H1 (cell line): ENCODE measurements around the gene GSAP. TPM values are rescaled to one million over a fixed set of nuclear protein-coding genes. Genes with fewer than 3 reads are reported as not detected.

Experiments used
- CTCF ChIA-PET: fragments of 300-600 bp; sonication (Branson Sonifier 250); formaldehyde crosslinking; loops from one replicate; lab custom pipeline; 2021; ENCODE audit not compliant: partially characterized antibody; lab: Charles Lee
- POLR2A ChIA-PET: fragments of 300-600 bp; sonication (Branson Sonifier 250); formaldehyde crosslinking; loops from one replicate; lab custom pipeline; 2021; ENCODE audit warnings: inconsistent platforms; ENCODE audit not compliant: partially characterized antibody; lab: Charles Lee
- DNase-seq, 2 experiments: peaks; one replicate each; pipeline versions ENCODE4 v3.0.0 to v3.0.0-alpha.2; 2010 to 2022; ENCODE audit warnings: low spot score in 2 of 2, low read depth in 1 of 2, mixed read lengths in 1 of 2
- FAIRE-seq: peaks from 2 replicates; lab custom pipeline; 2011; peaks lifted over from hg19 to GRCh38; lab: Jason Lieb, UNC
- H2AFZ ChIP-seq: 2 replicates; pipeline ENCODE4 v1.8.1; 2012; ENCODE audit warnings: low read length, inconsistent platforms
- H2AK5ac ChIP-seq: 2 replicates; pipeline ENCODE4 v1.6.1; 2013; ENCODE audit warnings: low read depth, low read length
- H2BK120ac ChIP-seq: replicated peaks from 2 replicates; pipeline ENCODE3; 2013; ENCODE audit warnings: low read depth, low read length, inconsistent platforms
- H2BK12ac ChIP-seq: 2 replicates; pipeline ENCODE4 v1.6.1; 2013; ENCODE audit warnings: low read depth, low read length
- H2BK15ac ChIP-seq: 2 replicates; pipeline ENCODE4 v1.6.1; 2013; ENCODE audit warnings: low read length
- H2BK20ac ChIP-seq: 2 replicates; pipeline ENCODE4 v1.6.1; 2013; ENCODE audit warnings: low read length
- H2BK5ac ChIP-seq: 2 replicates; pipeline ENCODE4 v1.6.1; 2013; ENCODE audit warnings: low read depth, low read length
- H3K14ac ChIP-seq: 2 replicates; pipeline ENCODE4 v1.6.1; 2013; ENCODE audit warnings: inconsistent platforms; ENCODE audit not compliant: insufficient read length
- H3K18ac ChIP-seq: 2 replicates; pipeline ENCODE4 v1.6.1; 2013; ENCODE audit warnings: low read length; ENCODE audit errors: extremely low read depth
- H3K23ac ChIP-seq: 2 replicates; pipeline ENCODE4 v1.6.1; 2013; ENCODE audit warnings: inconsistent platforms; ENCODE audit not compliant: insufficient read length
- H3K23me2 ChIP-seq: 2 replicates; pipeline ENCODE4 v1.6.1; 2013; ENCODE audit warnings: low read depth, low read length
- H3K27ac ChIP-seq: 2 replicates; pipeline ENCODE4 v1.6.1; 2011; ENCODE audit warnings: low read depth, low read length, inconsistent platforms
- H3K27me3 ChIP-seq, 4 experiments: replicated peaks in 1 of 4; 1 replicate in 1 of 4; 2 replicates in 3 of 4; pipeline versions ENCODE4 v1.6.1 to v1.8.1; 2011 to 2013; ENCODE audit warnings: low read length in 3 of 4, mild to moderate bottlenecking in 3 of 4, inconsistent platforms in 2 of 4, mixed read lengths in 2 of 4, moderate library complexity in 1 of 4; ENCODE audit not compliant: control insufficient read depth in 3 of 4, insufficient read depth in 3 of 4; ENCODE audit errors: extremely low read depth in 1 of 4
- H3K36me3 ChIP-seq, 4 experiments: 2 replicates each; pipeline versions ENCODE4 v1.6.1 to v1.8.1; 2011 to 2013; ENCODE audit warnings: mild to moderate bottlenecking in 4 of 4, low read length in 3 of 4, moderate library complexity in 2 of 4, control low read depth in 1 of 4, inconsistent platforms in 1 of 4; ENCODE audit not compliant: insufficient read depth in 4 of 4, control insufficient read depth in 2 of 4
- H3K4ac ChIP-seq: replicated peaks from 2 replicates; pipeline ENCODE3; 2013; ENCODE audit warnings: low read length, low read depth, mixed read lengths, inconsistent platforms; ENCODE audit not compliant: insufficient read length
- H3K4me1 ChIP-seq, 4 experiments: replicated peaks in 1 of 4; 1 replicate in 1 of 4; 2 replicates in 3 of 4; pipeline versions ENCODE4 v1.6.1 to v1.8.1; 2011 to 2013; ENCODE audit warnings: low read length in 3 of 4, inconsistent platforms in 2 of 4, mixed read lengths in 1 of 4; ENCODE audit not compliant: insufficient read depth in 4 of 4, control insufficient read depth in 3 of 4
- H3K4me2 ChIP-seq, 2 experiments: 2 replicates each; pipeline versions ENCODE4 v1.6.1 to v1.8.1; 2011 to 2013; ENCODE audit warnings: low read depth in 2 of 2, low read length in 2 of 2, control low read depth in 1 of 2, inconsistent platforms in 1 of 2, mild to moderate bottlenecking in 1 of 2; ENCODE audit not compliant: insufficient read depth in 1 of 2
- H3K4me3 ChIP-seq, 4 experiments: fragments of 200-600, 300-600 bp in 1 of 4; sonication (generic), shearing (Covaris generic), sonication (Bioruptor Twin) in 1 of 4; 2 replicates each; pipeline versions ENCODE4 v1.5.1 to v1.8.1; 2011 to 2016; ENCODE audit warnings: low read length in 4 of 4, low read depth in 3 of 4, control low read depth in 2 of 4, inconsistent platforms in 2 of 4, mild to moderate bottlenecking in 2 of 4, mixed read lengths in 1 of 4, moderate library complexity in 1 of 4; ENCODE audit not compliant: insufficient read depth in 2 of 4; ENCODE audit errors: extremely low read depth in 1 of 4
- H3K56ac ChIP-seq: replicated peaks from 2 replicates; pipeline ENCODE3; 2013; ENCODE audit warnings: low read depth, mild to moderate bottlenecking, mixed read lengths, low read length, inconsistent platforms; ENCODE audit not compliant: insufficient read length
- H3K79me1 ChIP-seq: 2 replicates; pipeline ENCODE4 v1.6.1; 2013; ENCODE audit warnings: low read depth, low read length, control low read depth
- H3K79me2 ChIP-seq, 2 experiments: 2 replicates each; pipeline versions ENCODE4 v1.6.1 to v1.8.1; 2012 to 2013; ENCODE audit warnings: low read length in 2 of 2, mild to moderate bottlenecking in 2 of 2, inconsistent platforms in 1 of 2; ENCODE audit not compliant: insufficient read depth in 2 of 2, control insufficient read depth in 1 of 2
- H3K9ac ChIP-seq, 4 experiments: replicated peaks in 1 of 4; 1 replicate in 1 of 4; 2 replicates in 3 of 4; pipeline versions ENCODE4 v1.6.1 to v1.8.1; 2011 to 2013; ENCODE audit warnings: low read depth in 3 of 4, low read length in 3 of 4, control low read depth in 2 of 4, mild to moderate bottlenecking in 2 of 4, moderate library complexity in 2 of 4, inconsistent platforms in 1 of 4; ENCODE audit errors: extremely low read depth in 1 of 4
- H3K9me3 ChIP-seq, 2 experiments: 2 replicates each; pipeline versions ENCODE4 v1.6.1 to v1.8.1; 2012 to 2013; ENCODE audit warnings: mild to moderate bottlenecking in 2 of 2, moderate library complexity in 2 of 2, control low read depth in 1 of 2, inconsistent platforms in 1 of 2, low read depth in 1 of 2, low read length in 1 of 2, mixed read lengths in 1 of 2; ENCODE audit not compliant: insufficient read depth in 2 of 2
- H4K20me1 ChIP-seq, 2 experiments: replicated peaks in 1 of 2; 2 replicates each; pipeline versions ENCODE3 to v1.8.1; 2011 to 2013; ENCODE audit warnings: inconsistent platforms in 2 of 2, low read length in 2 of 2, mild to moderate bottlenecking in 1 of 2; ENCODE audit not compliant: insufficient read depth in 2 of 2, control insufficient read depth in 1 of 2
- H4K5ac ChIP-seq: 2 replicates; pipeline ENCODE4 v1.6.1; 2013; ENCODE audit warnings: low read length, low read depth, mixed read lengths, inconsistent platforms; ENCODE audit not compliant: insufficient read length
- H4K8ac ChIP-seq: 2 replicates; pipeline ENCODE4 v1.8.0; 2013; ENCODE audit warnings: mild to moderate bottlenecking, moderate library complexity, low read length, inconsistent platforms; ENCODE audit not compliant: insufficient read depth; ENCODE audit errors: extremely low read depth
- H4K91ac ChIP-seq: replicated peaks from 2 replicates; pipeline ENCODE3; 2013; ENCODE audit warnings: low read length, mixed read lengths, inconsistent platforms; ENCODE audit not compliant: insufficient read length
- EP300 ChIP-seq, 2 experiments: IDR thresholded peaks; 1 replicate in 1 of 2; 2 replicates in 1 of 2; pipeline ENCODE4 v1.6.1; 2011 to 2012; ENCODE audit warnings: low read depth in 2 of 2, low read length in 2 of 2, mild to moderate bottlenecking in 2 of 2, borderline replicate concordance in 1 of 2, inconsistent platforms in 1 of 2, moderate library complexity in 1 of 2
- KDM1A ChIP-seq: fragments of 200-600, 300-600 bp; sonication (generic); IDR thresholded peaks from 2 replicates; pipeline ENCODE4 v1.7.1; 2016; ENCODE audit warnings: mild to moderate bottlenecking, low read length, borderline replicate concordance
- NRF1 ChIP-seq: IDR thresholded peaks from 2 replicates; pipeline ENCODE4 v1.6.1; 2011; ENCODE audit warnings: mild to moderate bottlenecking, low read depth, low read length, improper control_type of control experiment
- POLR2AphosphoS5 ChIP-seq: IDR thresholded peaks from 2 replicates; pipeline ENCODE4 v1.6.1; 2011; ENCODE audit warnings: low read depth, low read length
- SUZ12 ChIP-seq: fragments of 200-600 bp; sonication (generic); IDR thresholded peaks from 2 replicates; pipeline ENCODE4 v1.6.1; 2012; ENCODE audit warnings: mild to moderate bottlenecking, inconsistent platforms, low read length, moderate library complexity, mixed read lengths
- WGBS, 2 experiments: shearing (Covaris generic) in 1 of 2; methylation state at CpG; one replicate each; pipeline versions ENCODE4 v1.1.6 to v1.1.7; 2013 to 2015; ENCODE audit warnings: low lambda C conversion rate in 2 of 2, mixed read lengths in 2 of 2, inconsistent platforms in 1 of 2, low coverage in 1 of 2, missing lambda C conversion rate in 1 of 2; ENCODE audit not compliant: insufficient replicate concordance in 2 of 2, insufficient coverage in 1 of 2, insufficient read length in 1 of 2; ENCODE audit errors: extremely low coverage in 1 of 2, missing lambda C conversion rate in 1 of 2; 5-methylcytosine and 5-hydroxymethylcytosine counted together
- polyA plus RNA-seq, 7 experiments: library from polyadenylated mRNA; depleted of rRNA in 3 of 7; stranded (reverse) in 5 of 7; unstranded in 2 of 7; fragments of >200 nt in 5 of 7; fragments of 200-250 nt in 2 of 7; gene quantifications; 1 replicate in 5 of 7; 2 replicates in 1 of 7; 4 replicates in 1 of 7; pipeline versions ENCODE4 v1.2.1 to v1.2.3, GENCODE V29; 2011 to 2013; ENCODE audit warnings: missing spikeins in 2 of 7, mixed read lengths in 2 of 7
- total RNA-seq: library from RNA; stranded (reverse); fragmentation: NEBNext Ultra II Directional; extraction: Animal tissue kit (Norgen Biotek cat#: 25700); gene quantifications from 2 replicates; pipeline ENCODE4 v1.2.1, GENCODE V29; 2021

Gene GSAP
- total and polyA plus RNA-seq, 2 of the 8 experiments (the other 6 are each of a cell fraction or from before 2014, with no cell fraction given): 0.93 to 2.1 TPM

DNA sequence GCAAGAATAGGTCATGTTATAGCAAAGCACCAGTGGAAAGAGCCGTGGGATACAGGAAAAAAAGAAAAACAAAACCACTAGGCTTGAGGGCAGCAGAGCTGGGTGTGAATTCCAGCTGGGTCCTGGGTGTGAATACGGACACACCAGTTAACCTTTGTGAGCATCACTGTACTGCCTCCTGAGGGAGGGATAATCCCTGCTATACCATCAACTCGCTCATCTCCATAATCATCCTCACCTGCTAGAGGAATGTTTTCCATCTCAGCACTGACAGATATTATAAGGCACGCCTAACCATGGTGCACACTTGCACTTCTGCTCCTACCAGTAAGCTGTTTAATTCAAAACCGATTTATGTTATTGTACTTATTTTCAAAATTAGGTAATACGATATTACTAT is 62.2 kb downstream of the GSAP start:
- no peak for TF ChIP-seq SUZ12
- TF ChIP-seq EP300 (IDR thresholded peaks at IDR 0.05; ENCODE audit: borderline replicate concordance in 1 of 2, low read depth in 2 of 2, low read length in 2 of 2): no peak
- TF ChIP-seq KDM1A: no peak
- no peak for TF ChIP-seq NRF1
- TF ChIP-seq POLR2AphosphoS5: no peak
- TF ChIP-seq, all 59 proteins: peak for 0
- Histone ChIP-seq H3K56ac (no peak overlapping the region), H3K4me1 (peaks cover 0 to 5% (median 2%) of the 10 kb centered on the region in 4 experiments; a peak in 5 of 7 replicates), H3K27ac (no peak overlapping the region), H2BK12ac (no peak overlapping the region), H4K20me1 (no peaks in the 10 kb centered on the region), H4K8ac (no peak overlapping the region), H3K4ac (no peak overlapping the region), H3K23ac (no peak overlapping the region), H4K5ac (no peak overlapping the region), H2BK5ac (no peak overlapping the region), H2BK20ac (no peak overlapping the region), H3K79me1 (no peaks in the 10 kb centered on the region), H4K91ac (no peak overlapping the region), H2BK15ac (no peak overlapping the region), H3K27me3 (no peaks in the 10 kb centered on the region), H3K18ac (no peak overlapping the region), H2AK5ac (no peak overlapping the region), H3K14ac (no peak overlapping the region), H3K36me3 (no peaks in the 10 kb centered on the region), H2BK120ac (no peak overlapping the region), H3K4me2 (no peak overlapping the region), H3K9ac (no peak overlapping the region), H2AFZ (no peak overlapping the region), H3K23me2 (no peaks in the 10 kb centered on the region), H3K9me3 (no peaks in the 10 kb centered on the region), H3K79me2 (no peaks in the 10 kb centered on the region), H3K4me3 (no peak overlapping the region)
- FAIRE-seq: peak; percentile 39
- no peak for DNase-seq
- POLR2A ChIA-PET: no interaction called here
- CTCF ChIA-PET: interaction anchor here (0.7 to 1.7 kb wide), 4 partner anchors 24 to 107 kb away, joined by 3 to 5 read pairs (median 4); no protein-coding TSS in a partner anchor
- 89% methylated on average over 6 of the region's 6 CpGs; no CpG with 5 or more reads in 1 of the 2 experiments for whole genome bisulfite sequencing, 2 experiments
